HepG2 (cell line): ENCODE results near the gene SAXO1. TPM values are rescaled to one million over a fixed set of nuclear protein-coding genes. Genes with fewer than 3 reads are reported as not detected.

Experiments used
- ATAC-seq: fragments of 200-7000 bp; cut with Tn5 transposase; 3 replicates; pipeline ENCODE4 v1.9.1; 2020; ENCODE audit warnings: mild to moderate bottlenecking, moderate library complexity
- BruUV-seq: library from RNA; stranded (reverse); fragments of 400-500 nt; replicated peaks from 2 replicates; lab custom pipeline; 2021; lab: Mats Ljungman, UMichigan
- CTCF ChIA-PET: fragments of 300-600 bp; formaldehyde crosslinking; extraction: SDS; loops from one replicate; lab custom pipeline; 2021; ENCODE audit warnings: low total read pairs, inconsistent platforms, low intra/inter-chr PET ratio; lab: Yijun Ruan, JAX
- POLR2A ChIA-PET: fragments of 350-600 bp; sonication (Branson Sonifier 250); formaldehyde crosslinking; loops from one replicate; lab custom pipeline; 2020; ENCODE audit warnings: antibody characterized with exemption, inconsistent platforms; lab: Yijun Ruan, JAX
- DNase-seq: peaks from one replicate; pipeline ENCODE4 v3.0.0-alpha.2; 2015; ENCODE audit warnings: low spot score
- FAIRE-seq: peaks from 3 replicates; lab custom pipeline; 2011; peaks lifted over from hg19 to GRCh38; lab: Jason Lieb, UNC
- H2AFZ ChIP-seq: one replicate; pipeline ENCODE4 v1.6.1; 2011; ENCODE audit warnings: low read length, inconsistent platforms
- H3K27ac ChIP-seq: fragments of 300-600 bp; 3 replicates; pipeline ENCODE4 v1.8.0; 2011; ENCODE audit warnings: mixed run types, mild to moderate bottlenecking, mixed read lengths, low read length, inconsistent platforms; ENCODE audit not compliant: insufficient read depth; ENCODE audit errors: extremely low read length
- H3K27me3 ChIP-seq, 2 experiments: fragments of 200-600 bp in 1 of 2; 2 replicates in 1 of 2; 3 replicates in 1 of 2; pipeline versions ENCODE4 v1.6.0 to v1.8.0; 2011; ENCODE audit warnings: low read length in 2 of 2, mild to moderate bottlenecking in 2 of 2, moderate library complexity in 2 of 2, inconsistent platforms in 1 of 2; ENCODE audit not compliant: insufficient read depth in 2 of 2, control insufficient read depth in 1 of 2
- H3K36me3 ChIP-seq, 2 experiments: fragments of 200-600 bp in 1 of 2; replicated peaks in 1 of 2; 2 replicates in 1 of 2; 3 replicates in 1 of 2; pipeline versions ENCODE4 v1.5.1 to v1.8.0; 2011; ENCODE audit warnings: low read length in 2 of 2, inconsistent platforms in 1 of 2; ENCODE audit not compliant: insufficient read depth in 2 of 2, control insufficient read depth in 1 of 2
- H3K4me1 ChIP-seq: 2 replicates; pipeline ENCODE4 v1.5.1; 2012; ENCODE audit warnings: low read length, inconsistent platforms; ENCODE audit not compliant: insufficient read depth
- H3K4me2 ChIP-seq: 2 replicates; pipeline ENCODE4 v1.6.0; 2011; ENCODE audit warnings: low read depth, low read length, inconsistent platforms
- H3K4me3 ChIP-seq, 3 experiments: fragments of 200-600 bp in 1 of 3; sonication (generic), shearing (Covaris generic) in 1 of 3; replicated peaks in 1 of 3; 2 replicates each; pipeline ENCODE4 v1.5.1; 2011 to 2016; ENCODE audit warnings: low read length in 3 of 3, inconsistent platforms in 2 of 3, low read depth in 2 of 3, mild to moderate bottlenecking in 2 of 3, control low read depth in 1 of 3, mixed read lengths in 1 of 3; ENCODE audit not compliant: insufficient read depth in 1 of 3
- H3K79me2 ChIP-seq: one replicate; pipeline ENCODE4 v1.6.1; 2011; ENCODE audit warnings: low read length, inconsistent platforms; ENCODE audit not compliant: insufficient read depth
- H3K9ac ChIP-seq: 2 replicates; pipeline ENCODE4 v1.6.0; 2011; ENCODE audit warnings: mild to moderate bottlenecking, low read depth, low read length, inconsistent platforms; ENCODE audit not compliant: insufficient read depth
- H3K9me3 ChIP-seq: 2 replicates; pipeline ENCODE4 v1.5.1; 2012; ENCODE audit warnings: mild to moderate bottlenecking, low read length
- H4K20me1 ChIP-seq: 2 replicates; pipeline ENCODE4 v1.6.0; 2011; ENCODE audit warnings: inconsistent platforms, mild to moderate bottlenecking, low read length, moderate library complexity; ENCODE audit not compliant: insufficient read depth
- ATF1 ChIP-seq: IDR thresholded peaks from 2 replicates; pipeline ENCODE4 v1.6.1; 2016; ENCODE audit warnings: mild to moderate bottlenecking, control low read depth
- CHD4 ChIP-seq: fragments of 200-600 bp; sonication (generic); IDR thresholded peaks from 2 replicates; pipeline ENCODE4 v1.7.0; 2017; ENCODE audit warnings: mild to moderate bottlenecking, low read length, borderline replicate concordance
- MAZ ChIP-seq, 2 experiments: sonication (generic) in 1 of 2; formaldehyde crosslinking in 1 of 2; IDR thresholded peaks; 2 replicates each; pipeline versions ENCODE4 v1.5.0 to v1.6.1; 2012 to 2020; ENCODE audit warnings: low read depth in 2 of 2, mild to moderate bottlenecking in 2 of 2, borderline replicate concordance in 1 of 2, improper control_type of control experiment in 1 of 2, low read length in 1 of 2, missing genetic modification reagents in 1 of 2, moderate library complexity in 1 of 2
- NFIB ChIP-seq: sonication (generic); formaldehyde crosslinking; IDR thresholded peaks from 2 replicates; pipeline ENCODE4 v1.9.0; 2021; ENCODE audit warnings: missing genetic modification reagents, mild to moderate bottlenecking, borderline replicate concordance
- SPEN ChIP-seq: sonication (generic); formaldehyde crosslinking; IDR thresholded peaks from 2 replicates; pipeline ENCODE4 v1.5.1; 2020; ENCODE audit warnings: low read depth, mild to moderate bottlenecking, missing genetic modification reagents
- ZFYVE20 ChIP-seq: sonication (generic); formaldehyde crosslinking; IDR thresholded peaks from 2 replicates; pipeline ENCODE4 v1.8.0; 2023; ENCODE audit warnings: low read depth, mild to moderate bottlenecking, moderate library complexity, missing genetic modification reagents, borderline replicate concordance
- ZNF263 ChIP-seq: sonication (generic); formaldehyde crosslinking; IDR thresholded peaks from 2 replicates; pipeline ENCODE4 v1.4.0; 2020; ENCODE audit warnings: missing genetic modification reagents
- ZNF350 ChIP-seq: sonication (generic); formaldehyde crosslinking; IDR thresholded peaks from 2 replicates; pipeline ENCODE4 v1.4.0; 2020; ENCODE audit warnings: mild to moderate bottlenecking, low read depth, missing genetic modification reagents, borderline replicate concordance
- WGBS: methylation state at CpG from one replicate; pipeline ENCODE4 v1.1.6; 2017; ENCODE audit warnings: low lambda C conversion rate; 5-methylcytosine and 5-hydroxymethylcytosine counted together
- in situ Hi-C: cut with HindIII; loops from 2 replicates; pipeline ENCODE4 v1.10.0; 2017; ENCODE audit warnings: low pct_unique_long_range_greater_than_20kb; ENCODE audit not compliant: extremely low pct_ligation_motif_present
- intact Hi-C: fragments of 100-400 bp; cut with micrococcal nuclease; formaldehyde crosslinking; loops from one replicate; pipeline ENCODE4 v1.10.0; 2022; ENCODE audit not compliant: unreplicated experiment
- polyA plus RNA-seq, 8 experiments: library from polyadenylated mRNA; depleted of rRNA in 3 of 8; stranded (reverse) in 7 of 8; unstranded in 1 of 8; fragments of >200 nt; fragmentation: Illumina TruSeq in 4 of 8; extraction: Trizol in 4 of 8; gene quantifications; 2 replicates each; pipeline versions ENCODE4 v1.2.1 to v1.2.3, GENCODE V29; 2011 to 2016; ENCODE audit warnings: low read depth in 4 of 8, missing spikeins in 1 of 8, mixed read lengths in 1 of 8; ENCODE audit not compliant: insufficient read depth in 1 of 8
- total RNA-seq, 5 experiments: library from RNA; depleted of rRNA; stranded (reverse); fragments of >200 nt; fragmentation: Illumina TruSeq; extraction: Trizol; gene quantifications; 2 replicates each; pipeline ENCODE4 v1.2.3, GENCODE V29; 2016; ENCODE audit warnings: low read depth in 1 of 5

SAXO1 gene
- total and polyA plus RNA-seq, 2 of the 13 experiments (the other 11 are each of a cell fraction or from before 2014, with no cell fraction given): not detected

- TF ChIP-seq SPEN (CRISPR knock-in tag) (no peak), MAZ (IDR thresholded peaks at IDR 0.05; ENCODE audit: borderline replicate concordance, low read depth, low read length) (no peak), MAZ (CRISPR knock-in tag; IDR thresholded peaks at IDR 0.05; ENCODE audit: low read depth) (no peak)
Measured at GRCh38 chr9:18989865-18990264, 43.1 kb downstream of the SAXO1 start (continued).

GRCh38 chr9:18989097-18989496, 43.9 kb downstream of the SAXO1 start:
- Histone ChIP-seq H3K9ac (no peak overlapping the region), H2AFZ (no peak overlapping the region), H3K36me3 (no peaks in the 10 kb centered on the region), H3K4me1 (no peaks in the 10 kb centered on the region), H3K9me3 (no peaks in the 10 kb centered on the region), H3K27ac (no peak overlapping the region), H3K4me2 (no peak overlapping the region), H4K20me1 (no peaks in the 10 kb centered on the region)
- FAIRE-seq: no peak
- WGBS: 0% methylated on average over 2 of the region's 2 CpGs
- no peak for TF ChIP-seq ZNF263 (CRISPR knock-in tag)
- no peak for TF ChIP-seq ATF1 (CRISPR knock-in tag)
- TF ChIP-seq ZFYVE20 (CRISPR knock-in tag): no peak
- TF ChIP-seq ZNF350 (CRISPR knock-in tag): no peak
- no peak for TF ChIP-seq NFIB
- TF ChIP-seq CHD4: no peak
- TF ChIP-seq, all 625 proteins: peak for 0
- DNase-seq (no peak), ATAC-seq (no peak)
- ChIA-PET CTCF (no interaction called here), POLR2A (no interaction called here)
- no peaks in the 10 kb centered on the region for H3K79me2 ChIP-seq
- intact Hi-C loops (no loop called here), in situ Hi-C loops (no loop called here)
- H3K4me3 ChIP-seq: no peak overlapping the region
- BruUV-seq: no TSS peak
- no peaks in the 10 kb centered on the region for H3K27me3 ChIP-seq
